Muscle layer of colon (tissue), 2 donors: ENCODE measurements around the gene ZNF414.

Experiments used
- H3K27ac ChIP-seq: one replicate; pipeline ENCODE4 v1.7.0; 2013; ENCODE audit warnings: low read depth, mild to moderate bottlenecking, low read length, moderate library complexity
- H3K27me3 ChIP-seq, 2 donors: one replicate each; pipeline ENCODE4 v1.7.0; 2013; ENCODE audit warnings: low read length in 2 of 2, mild to moderate bottlenecking in 2 of 2; ENCODE audit not compliant: insufficient read depth in 2 of 2, control insufficient read depth in 1 of 2
- H3K36me3 ChIP-seq: one replicate; pipeline ENCODE4 v1.7.0; 2013; ENCODE audit warnings: mild to moderate bottlenecking, low read length; ENCODE audit not compliant: insufficient read depth
- H3K4me1 ChIP-seq: one replicate; pipeline ENCODE4 v1.7.0; 2013; ENCODE audit warnings: mild to moderate bottlenecking, low read length; ENCODE audit not compliant: insufficient read depth
- H3K4me3 ChIP-seq, 2 donors: one replicate each; pipeline ENCODE4 v1.7.0; 2013; ENCODE audit warnings: low read length in 2 of 2, low read depth in 1 of 2, mild to moderate bottlenecking in 1 of 2, moderate library complexity in 1 of 2
- H3K9ac ChIP-seq: one replicate; pipeline ENCODE4 v1.7.0; 2013; ENCODE audit warnings: low read length
- H3K9me3 ChIP-seq: one replicate; pipeline ENCODE4 v1.7.0; 2013; ENCODE audit warnings: mild to moderate bottlenecking, low read length
- donor health status: abdominal sarcoma.
- donor health status: Adenocarcinoma of cecum.

The ZNF414 gene

GRCh38 chr19:8487137-8487851, 26.7 kb downstream of the ZNF414 start:
- Histone ChIP-seq H3K9ac (no peak overlapping the region), H3K27ac (no peak overlapping the region), H3K36me3 (peaks cover 69% of the 10 kb centered on the region), H3K27me3 (no peaks in the 10 kb centered on the region), H3K4me1 (no peaks in the 10 kb centered on the region), H3K4me3 (no peak overlapping the region), H3K9me3 (no peaks in the 10 kb centered on the region)

GRCh38 chr19:8486661-8487136, 27.3 kb downstream of the ZNF414 start:
- Histone ChIP-seq H3K36me3 (peaks cover 70% of the 10 kb centered on the region), H3K27ac (no peak overlapping the region)

GRCh38 chr19:8485561-8486371, 28.2 kb downstream of the ZNF414 start:
- Histone ChIP-seq H3K27me3 (no peaks in the 10 kb centered on the region), H3K4me3 (no peak overlapping the region), H3K9me3 (no peaks in the 10 kb centered on the region), H3K27ac (no peak overlapping the region), H3K9ac (no peak overlapping the region), H3K36me3 (peaks cover 79% of the 10 kb centered on the region), H3K4me1 (peaks cover 8% of the 10 kb centered on the region)

More at GRCh38 chr19:8486661-8487136, 27.3 kb downstream of the ZNF414 start:
- no peaks in the 10 kb centered on the region for H3K27me3 ChIP-seq
- H3K4me1 ChIP-seq = no peaks in the 10 kb centered on the region
- no peak overlapping the region for H3K9ac ChIP-seq
- H3K9me3 ChIP-seq = no peaks in the 10 kb centered on the region
- no peak overlapping the region for H3K4me3 ChIP-seq

- no peaks in the 10 kb centered on the region for H3K9me3 ChIP-seq
- peaks cover 8% of the 10 kb centered on the region for H3K4me1 ChIP-seq
- peaks cover 79% of the 10 kb centered on the region for H3K36me3 ChIP-seq
- H3K4me3 ChIP-seq = no peak overlapping the region
- no peaks in the 10 kb centered on the region for H3K27me3 ChIP-seq
- no peak overlapping the region for H3K27ac ChIP-seq
- H3K9ac ChIP-seq = no peak overlapping the region
Observed at GRCh38 chr19:8484331-8484894, 29.6 kb downstream of the ZNF414 start.

GRCh38 chr19:8483165-8483564, 30.8 kb downstream of the ZNF414 start:
- Histone ChIP-seq H3K9me3 (no peaks in the 10 kb centered on the region), H3K9ac (no peak overlapping the region), H3K27ac (no peak overlapping the region), H3K36me3 (peaks cover 71% of the 10 kb centered on the region), H3K4me3 (no peak overlapping the region), H3K4me1 (peaks cover 15% of the 10 kb centered on the region), H3K27me3 (no peaks in the 10 kb centered on the region)

GRCh38 chr19:8482696-8483095, 31.3 kb downstream of the ZNF414 start:
- Histone ChIP-seq H3K36me3 (peaks cover 66% of the 10 kb centered on the region), H3K9me3 (no peaks in the 10 kb centered on the region), H3K4me3 (no peak overlapping the region), H3K27me3 (no peaks in the 10 kb centered on the region), H3K4me1 (peaks cover 18% of the 10 kb centered on the region), H3K27ac (no peak overlapping the region), H3K9ac (no peak overlapping the region)

GRCh38 chr19:8481616-8482015, 32.4 kb downstream of the ZNF414 start:
- Histone ChIP-seq H3K4me3 (no peak overlapping the region), H3K9ac (no peak overlapping the region), H3K27me3 (no peaks in the 10 kb centered on the region), H3K27ac (no peak overlapping the region), H3K9me3 (no peaks in the 10 kb centered on the region), H3K4me1 (peaks cover 18% of the 10 kb centered on the region), H3K36me3 (peaks cover 61% of the 10 kb centered on the region)

- H3K4me1 ChIP-seq = peaks cover 18% of the 10 kb centered on the region
- H3K9ac ChIP-seq = no peak overlapping the region
Observed at GRCh38 chr19:8481201-8481600, 32.8 kb downstream of the ZNF414 start.

GRCh38 chr19:8478598-8478997, 35.4 kb downstream of the ZNF414 start:
- H3K4me1 ChIP-seq = peaks cover 18% of the 10 kb centered on the region
- no peak overlapping the region for H3K4me3 ChIP-seq
- no peak overlapping the region for H3K27ac ChIP-seq
- peaks cover 61% of the 10 kb centered on the region for H3K36me3 ChIP-seq
- H3K27me3 ChIP-seq = no peaks in the 10 kb centered on the region
- no peak overlapping the region for H3K9ac ChIP-seq
- no peaks in the 10 kb centered on the region for H3K9me3 ChIP-seq

More at GRCh38 chr19:8481201-8481600, 32.8 kb downstream of the ZNF414 start:
- Histone ChIP-seq H3K27ac (no peak overlapping the region), H3K36me3 (peaks cover 60% of the 10 kb centered on the region), H3K27me3 (no peaks in the 10 kb centered on the region), H3K9me3 (no peaks in the 10 kb centered on the region), H3K4me3 (no peak overlapping the region)

GRCh38 chr19:8477889-8478288, 36.1 kb downstream of the ZNF414 start:
- Histone ChIP-seq H3K27ac (no peak overlapping the region), H3K27me3 (no peaks in the 10 kb centered on the region), H3K4me3 (no peak overlapping the region), H3K36me3 (peaks cover 56% of the 10 kb centered on the region), H3K9me3 (no peaks in the 10 kb centered on the region), H3K9ac (no peak overlapping the region), H3K4me1 (peaks cover 18% of the 10 kb centered on the region)

- Histone ChIP-seq H3K4me1 (peaks cover 17% of the 10 kb centered on the region), H3K9ac (no peak overlapping the region), H3K9me3 (no peaks in the 10 kb centered on the region), H3K27me3 (no peaks in the 10 kb centered on the region), H3K36me3 (peaks cover 63% of the 10 kb centered on the region), H3K27ac (no peak overlapping the region), H3K4me3 (no peak overlapping the region)
Observed at GRCh38 chr19:8476524-8476923, 37.4 kb downstream of the ZNF414 start.
